NCI-H2107 treated with DMSO at 0.1 percent for 48 hours (cell line): ENCODE measurements around the gene TRIM15.
"Not testable (repeated sequence)": the region's sequence is repeated elsewhere in the genome, so short reads cannot be mapped to it uniquely, and the experiment has no call there.

ENCODE experiments used
- DNase-seq: peaks from one replicate; lab custom pipeline; 2025; ENCODE audit not compliant: unreplicated experiment; lab: John Stamatoyannopoulos, UW

The TRIM15 gene

DNA sequence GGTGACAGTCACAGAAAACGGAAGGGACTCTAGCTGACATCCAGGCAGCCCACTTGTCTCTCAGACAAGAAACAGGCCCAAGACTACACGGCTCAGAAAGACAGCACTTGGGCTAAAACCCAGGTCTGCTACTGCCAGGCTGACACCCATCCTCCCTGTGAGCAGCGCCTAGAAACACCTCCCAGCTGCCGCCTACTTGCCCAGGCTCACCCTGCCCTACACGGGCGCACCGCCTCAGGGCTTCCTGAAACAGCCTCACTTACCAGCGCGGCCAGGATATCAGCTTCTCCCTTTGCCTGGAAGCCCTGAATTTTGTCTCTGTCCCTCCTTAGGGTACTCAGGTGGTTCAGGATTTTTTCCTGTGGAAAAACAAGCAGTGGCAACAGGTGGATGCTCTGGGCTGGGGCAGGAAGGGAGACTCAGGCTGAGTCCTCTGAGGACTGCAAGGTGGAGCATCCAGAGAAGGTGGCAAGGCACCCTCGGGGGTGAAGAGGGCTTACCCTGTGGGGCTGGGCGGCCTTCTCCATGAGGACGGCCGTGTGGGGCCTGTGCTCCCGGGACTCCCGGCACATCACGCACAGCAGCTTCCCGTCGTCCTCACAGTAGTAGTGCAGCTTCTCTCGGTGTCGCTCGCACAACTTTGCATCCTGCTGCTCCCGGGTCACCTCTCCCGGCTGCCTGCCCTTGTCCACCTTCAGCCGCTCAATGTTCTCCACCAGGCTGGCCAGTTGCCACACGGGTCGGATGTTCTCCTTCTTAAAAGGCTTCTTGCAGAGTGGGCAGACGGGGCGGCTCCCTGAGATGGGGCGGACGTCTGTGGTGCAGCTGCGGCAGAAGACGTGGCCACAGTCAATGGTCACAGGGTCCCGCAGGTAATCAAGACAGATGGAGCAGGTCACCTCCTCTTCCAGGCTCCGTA, 35.1 kb downstream of the TRIM15 start:
- no peak for DNase-seq

DNA sequence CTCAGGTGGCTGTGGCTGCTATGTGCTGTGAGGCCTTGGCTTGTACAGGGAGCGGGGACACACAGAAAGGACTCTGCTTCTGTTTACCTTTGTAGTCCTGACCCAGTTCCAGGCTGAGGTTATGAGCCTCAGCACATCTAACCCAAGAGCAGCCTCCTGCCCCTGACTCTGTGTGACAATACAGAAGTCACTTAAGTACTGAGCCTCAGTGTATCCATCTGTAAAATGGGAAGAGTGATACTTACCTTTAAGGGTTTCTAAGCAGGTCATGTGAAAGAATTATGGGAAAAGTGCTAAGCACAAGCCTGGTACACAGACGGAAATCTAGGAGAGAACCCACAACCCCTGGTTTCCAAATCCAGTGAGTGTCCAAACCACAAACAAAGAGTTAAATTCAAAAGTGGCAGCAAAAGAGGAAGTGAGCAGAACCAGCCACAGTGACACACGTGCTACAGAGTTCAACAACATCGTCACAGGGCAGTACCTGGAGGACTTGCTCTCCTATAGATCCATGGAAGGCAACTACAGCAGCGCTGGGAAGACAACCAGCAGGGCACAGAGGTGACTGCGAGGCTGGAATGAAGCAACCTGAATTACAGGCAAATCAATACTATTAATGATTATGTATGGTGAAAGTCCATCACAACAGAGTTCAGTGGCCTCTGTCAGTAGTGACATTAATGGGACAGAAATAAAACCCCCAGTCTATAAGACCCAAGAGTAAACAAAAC, 37.4 kb downstream of the TRIM15 start:
- DNase-seq = no peak

DNA sequence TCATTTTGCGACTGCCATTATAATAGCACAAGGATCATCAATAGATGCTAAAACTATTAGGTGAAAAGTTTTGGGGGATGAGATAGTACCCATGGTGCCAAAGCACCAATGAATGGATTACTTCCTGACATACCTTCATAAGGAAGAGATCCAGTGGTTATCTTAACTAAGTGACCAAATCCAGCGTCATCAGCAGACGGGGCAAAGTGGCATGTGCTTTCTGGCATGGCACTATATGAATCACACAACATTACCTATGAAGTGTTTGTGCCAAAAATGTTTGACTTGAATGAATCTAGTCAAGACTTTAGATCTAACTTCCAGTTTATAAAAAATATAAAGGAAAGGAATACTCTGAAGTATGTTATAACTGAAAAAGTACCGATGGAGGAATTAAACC, 39.0 kb downstream of the TRIM15 start:
- DNase-seq = no peak

DNA sequence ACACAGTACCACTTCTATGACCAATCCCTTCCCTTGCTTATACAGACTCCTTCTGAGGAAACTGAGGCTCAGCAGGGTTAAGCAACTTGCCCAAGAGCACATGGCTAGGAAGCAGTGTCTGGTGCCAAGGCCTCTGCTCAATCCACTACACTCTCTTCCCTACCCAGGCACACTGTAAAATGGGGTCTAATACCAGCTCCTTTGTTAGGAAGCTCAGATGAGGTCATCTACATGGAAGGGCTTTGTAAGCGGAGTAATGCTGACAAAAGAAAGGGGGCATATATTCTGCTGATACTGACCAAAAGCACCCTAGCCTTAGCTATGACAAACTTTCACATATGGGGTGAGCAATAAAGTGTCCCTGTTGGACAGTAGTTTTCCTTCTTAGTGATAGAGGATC, 40.8 kb downstream of the TRIM15 start:
- DNase-seq = no peak

DNA sequence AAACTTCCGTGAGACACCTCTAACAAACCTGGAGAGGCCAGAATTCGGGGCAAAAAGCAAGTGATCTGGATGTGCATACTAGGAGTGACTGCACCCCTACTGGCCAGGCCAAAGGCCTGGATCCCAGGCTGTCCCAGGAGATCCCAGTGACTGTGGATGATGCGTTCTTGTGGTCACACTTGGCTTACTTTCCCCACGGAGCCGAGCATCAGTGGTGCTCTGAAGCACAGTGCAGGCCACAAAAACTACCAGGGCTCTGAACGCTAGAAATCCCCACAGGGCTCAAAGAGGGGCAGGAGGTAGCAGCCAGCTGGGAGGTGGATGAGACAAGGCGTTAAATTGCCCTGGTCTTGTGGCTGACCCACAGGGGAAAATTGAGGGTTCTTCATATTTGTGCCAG, 42.8 kb downstream of the TRIM15 start:
- DNase-seq = no peak

DNA sequence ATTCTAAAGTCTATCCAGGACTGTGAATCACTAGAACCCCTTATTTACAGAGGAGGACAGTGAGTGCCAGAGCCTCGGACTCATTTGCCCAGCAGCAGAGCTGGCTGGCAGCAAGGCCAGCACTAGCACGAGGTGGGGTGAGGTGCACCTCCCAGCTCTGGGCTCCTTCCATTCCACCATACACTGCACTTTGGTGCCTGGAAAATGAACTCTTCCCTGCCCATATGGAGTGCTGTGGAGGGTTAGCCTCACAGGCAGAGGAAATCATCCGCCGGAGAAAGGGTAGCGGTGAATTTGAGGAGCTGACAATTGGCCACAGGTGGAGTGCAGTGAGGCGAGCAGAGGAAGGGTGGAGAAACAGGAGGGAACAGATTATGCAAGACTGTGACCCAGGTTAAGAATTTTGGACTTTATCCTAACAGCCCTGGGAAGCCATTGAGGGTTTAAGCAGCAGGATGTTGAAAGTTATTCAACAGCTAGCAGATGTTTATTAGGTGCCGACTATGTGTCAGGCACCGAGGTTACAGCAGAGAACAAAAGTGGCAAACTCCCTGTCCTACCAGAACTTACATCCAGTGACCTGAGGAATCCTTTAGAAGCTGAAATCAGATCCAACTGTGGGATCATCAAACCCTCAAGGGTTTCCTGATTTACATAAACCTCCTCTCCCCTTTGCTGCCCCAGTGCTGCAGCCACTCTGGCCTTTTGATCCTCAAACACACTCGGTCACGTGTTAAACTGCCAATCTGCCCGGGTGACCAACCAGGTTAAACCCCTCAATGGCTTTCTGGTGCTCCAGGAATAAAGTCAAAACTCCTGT, 43.7 kb downstream of the TRIM15 start:
- no peak for DNase-seq

DNA sequence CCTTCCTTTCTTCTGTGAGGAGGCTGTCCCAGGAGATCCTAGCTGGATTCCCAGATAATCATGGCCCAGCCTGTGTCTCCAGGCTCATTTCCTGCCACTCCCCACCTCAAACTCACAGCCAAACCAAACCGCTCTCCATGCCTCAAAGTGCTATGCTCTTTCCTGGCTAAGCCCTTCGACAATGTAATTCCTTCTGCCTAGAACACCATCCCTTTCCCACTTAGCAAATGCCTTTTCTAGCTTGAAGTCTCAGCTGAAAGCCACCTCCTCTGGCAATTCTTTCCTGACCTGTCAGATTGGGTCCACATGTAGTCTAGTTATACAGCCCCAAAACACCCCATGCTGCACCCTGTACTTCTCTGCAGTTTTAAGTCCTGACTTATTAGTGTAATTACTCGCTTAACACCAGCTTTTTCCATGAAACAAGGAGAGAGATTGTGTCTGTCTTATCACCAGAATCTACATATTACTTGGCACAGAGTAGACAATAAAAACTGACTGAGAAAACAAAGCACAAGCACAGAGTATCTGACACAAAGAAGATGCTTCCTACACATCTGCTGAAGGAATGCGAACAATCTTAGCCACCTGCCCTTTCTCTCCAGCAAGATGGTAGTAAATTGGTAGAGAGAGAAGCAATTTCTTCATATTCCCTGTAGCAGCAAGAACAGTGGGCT, 44.4 kb downstream of the TRIM15 start:
- DNase-seq = no peak

DNA sequence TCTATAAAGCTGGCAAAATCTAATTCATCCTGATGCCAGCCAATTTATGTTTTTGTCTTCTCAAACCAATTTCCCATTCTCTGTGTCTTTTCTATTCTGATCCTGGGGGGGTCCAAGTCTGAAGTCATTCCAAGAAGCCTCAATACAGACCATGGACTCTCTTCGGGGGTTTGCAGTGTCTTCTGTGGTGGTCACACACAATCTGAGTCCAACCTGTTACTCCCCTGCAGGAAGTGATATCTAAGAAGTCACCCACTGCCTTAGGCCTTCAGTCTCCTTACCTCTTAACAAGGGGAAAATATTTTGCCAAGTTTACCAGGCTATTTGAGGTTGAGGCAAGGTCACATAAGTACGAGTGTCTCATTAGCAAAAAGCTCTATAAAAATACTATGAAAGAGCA, 48.0 kb downstream of the TRIM15 start:
- DNase-seq = no peak

DNA sequence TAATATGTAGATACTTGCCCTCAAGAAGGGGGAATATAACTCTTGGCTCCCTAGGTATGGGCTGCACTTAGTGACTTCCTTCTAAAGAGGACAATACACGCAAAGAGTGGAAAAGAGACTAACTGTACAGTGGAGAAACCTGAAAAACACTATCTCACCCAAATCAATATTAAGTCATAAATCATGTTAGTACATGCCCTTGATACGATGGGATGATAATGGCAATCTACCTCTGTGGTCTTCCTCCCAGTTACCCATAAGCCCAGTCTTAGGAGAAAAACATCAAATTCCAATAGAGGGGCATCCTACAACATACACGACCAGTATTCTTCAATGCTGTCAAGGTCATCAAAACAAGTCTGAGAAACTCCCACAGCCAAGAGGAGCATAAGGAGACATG, 48.6 kb downstream of the TRIM15 start:
- DNase-seq = no peak

DNA sequence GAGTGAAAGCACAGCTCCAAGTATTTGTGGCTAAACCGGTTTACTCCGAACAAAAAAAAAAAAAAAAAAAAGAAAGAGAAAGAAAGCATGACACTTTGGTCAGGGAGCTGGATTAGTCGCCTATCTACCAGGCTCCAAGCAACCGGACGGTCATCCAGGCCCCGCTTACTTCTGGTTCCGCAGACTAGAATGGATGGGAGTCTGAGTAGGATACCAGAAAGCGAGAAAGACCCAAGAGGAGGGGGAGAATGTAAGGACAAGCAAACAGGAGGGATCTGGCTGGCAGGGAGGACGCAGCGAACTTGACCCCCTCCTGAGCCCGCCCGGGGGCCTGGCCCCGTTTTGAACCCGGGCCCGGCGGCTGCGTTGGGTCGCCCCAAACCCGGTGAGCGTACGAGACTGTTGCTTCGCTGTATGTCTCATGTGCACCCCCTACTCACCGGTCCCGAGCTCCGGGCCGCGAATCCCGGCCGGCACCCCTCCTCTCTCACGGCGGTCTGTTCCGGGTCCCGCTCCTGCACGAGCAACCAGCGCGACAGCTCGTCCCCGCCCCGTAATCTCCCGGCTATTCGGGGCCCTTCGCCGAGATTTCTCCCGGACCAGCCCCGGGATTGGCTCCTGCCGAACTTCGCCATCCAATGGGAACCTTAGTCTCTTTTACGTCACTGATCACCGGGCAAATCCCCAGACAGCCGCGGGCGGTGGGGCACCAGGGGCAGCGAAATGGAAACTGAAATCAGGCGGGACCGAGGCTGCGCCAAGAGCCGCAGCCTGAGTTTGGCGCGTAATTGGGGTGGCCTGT, 49.7 kb downstream of the TRIM15 start, which contains the start of gene TRIM26:
Gene TRIM26, minus strand, starts transcription at position 542 of the 802 bp plus-strand sequence. CDS start 14,303 bp downstream, outside the sequence.
- peak; percentile 93 for DNase-seq

DNA sequence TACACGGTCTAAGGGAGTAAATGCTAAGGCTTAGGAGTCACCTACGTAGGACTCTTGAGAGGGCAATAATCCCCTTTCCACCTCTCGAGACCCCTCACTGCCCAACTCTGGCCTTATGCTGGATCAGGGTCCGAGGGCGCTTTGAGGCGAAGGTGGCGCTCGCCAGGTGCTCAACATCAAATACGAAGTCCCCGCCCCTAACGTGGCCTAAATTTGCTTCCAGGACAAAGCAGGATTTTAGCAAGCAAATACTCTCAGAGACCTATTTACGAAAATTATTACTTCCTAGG, 50.3 kb downstream of the TRIM15 start:
- DNase-seq = no peak

DNA sequence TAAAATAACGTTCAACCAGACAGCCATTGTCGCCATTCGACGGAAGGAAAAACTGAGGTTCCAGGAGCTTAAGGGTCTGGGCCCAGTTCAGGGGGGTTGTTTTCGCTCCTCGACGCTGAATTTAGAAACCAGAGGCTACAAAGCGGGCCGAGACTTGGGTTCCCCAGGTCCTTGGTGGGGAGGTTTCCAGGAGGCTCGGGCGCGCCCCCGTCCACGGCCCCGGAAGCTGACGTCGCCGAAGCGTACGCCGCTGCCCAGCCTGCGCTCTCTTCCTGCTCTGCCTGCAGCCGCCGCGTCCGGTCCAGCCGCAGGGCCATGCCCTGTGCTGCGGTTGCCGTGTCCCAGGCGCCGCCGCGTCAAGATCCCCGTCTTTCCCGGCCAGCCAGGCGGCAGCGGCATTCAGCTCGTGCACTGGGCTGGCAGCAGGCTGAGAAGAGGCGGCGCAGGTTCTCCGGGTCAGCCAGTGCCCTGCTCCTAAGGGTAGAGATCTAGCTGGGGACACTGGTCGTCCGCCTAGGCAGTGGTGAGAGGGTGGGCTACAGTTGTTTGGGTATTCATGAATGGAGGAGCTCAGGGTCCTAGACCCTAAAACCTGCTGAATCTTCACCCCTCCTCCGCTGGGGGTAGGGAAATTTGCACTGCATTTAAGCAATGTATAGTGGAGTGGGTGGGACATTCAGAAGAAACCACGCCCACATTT, 50.8 kb downstream of the TRIM15 start:
- DNase-seq = peak; percentile 20

DNA sequence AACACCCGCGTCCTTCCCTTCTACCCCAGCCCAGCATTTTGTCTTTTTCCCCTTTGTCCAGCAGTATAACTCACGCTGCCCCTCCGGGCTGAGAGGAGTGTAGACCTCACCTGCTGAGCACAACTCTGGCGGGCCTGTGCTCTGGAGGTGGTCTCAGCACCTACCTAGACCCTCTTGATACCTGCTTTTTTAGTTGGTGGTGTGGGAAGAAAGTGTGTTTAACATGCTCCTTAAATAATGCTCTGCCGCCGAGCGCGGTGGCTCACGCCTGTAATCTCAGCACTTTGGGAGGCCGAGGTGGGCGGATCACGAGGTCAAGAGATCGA, 51.3 kb downstream of the TRIM15 start:
- no peak for DNase-seq

DNA sequence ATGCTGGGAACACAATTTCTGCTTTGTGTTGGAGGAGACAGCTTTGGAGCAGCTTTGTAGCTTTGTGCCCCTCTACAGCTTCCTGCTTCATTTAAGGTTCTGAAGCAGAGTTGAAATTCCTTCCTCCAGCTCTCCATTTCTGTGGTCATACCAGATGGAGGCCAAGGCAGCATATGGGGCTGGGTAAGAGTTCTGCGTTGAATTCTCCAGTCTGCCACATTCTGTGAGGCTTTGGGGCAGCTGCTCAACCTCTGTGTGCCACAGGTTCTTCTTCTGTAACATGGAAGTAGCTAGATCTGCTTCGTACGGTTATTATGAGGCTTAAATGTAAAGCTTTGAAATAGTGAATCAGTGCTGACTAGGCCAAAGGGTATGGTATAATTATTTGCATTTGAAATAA, 52.8 kb downstream of the TRIM15 start:
- no peak for DNase-seq

DNA sequence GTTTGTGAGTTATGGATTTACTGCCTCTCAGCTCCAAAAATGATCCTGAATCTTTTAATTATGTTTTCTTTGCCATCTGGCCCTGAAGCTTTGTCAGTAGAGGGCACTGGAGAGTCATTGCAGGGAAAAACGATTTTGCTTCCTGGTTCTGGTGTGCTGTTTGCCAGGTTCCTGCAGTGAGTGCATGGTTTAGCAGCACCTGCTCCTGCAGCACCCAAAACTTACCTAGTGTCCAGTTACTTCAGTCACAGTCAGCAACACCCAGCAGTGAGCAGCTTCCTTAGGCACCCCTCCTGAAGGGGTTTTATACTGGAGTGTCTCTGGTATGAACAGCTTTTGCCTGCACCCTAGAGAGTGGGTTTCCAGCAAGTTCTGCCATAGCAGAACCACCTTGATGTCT, 55.9 kb downstream of the TRIM15 start:
- DNase-seq = peak; percentile 70

DNA sequence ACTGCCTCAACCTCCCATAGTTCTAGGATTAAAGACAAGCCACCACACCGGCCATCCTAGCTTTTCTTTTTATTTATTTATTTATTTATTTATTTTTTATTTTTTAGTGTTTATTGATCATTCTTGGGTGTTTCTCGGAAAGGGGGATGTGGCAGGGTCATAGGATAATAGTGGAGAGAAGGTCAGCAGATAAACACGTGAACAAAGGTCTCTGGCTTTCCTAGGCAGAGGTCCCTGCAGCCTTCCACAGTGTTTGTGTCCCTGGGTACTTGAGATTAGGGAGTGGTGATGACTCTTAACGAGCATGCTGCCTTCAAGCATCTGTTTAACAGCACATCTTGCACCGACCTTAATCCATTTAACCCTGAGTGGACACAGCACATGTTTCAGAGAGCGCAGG, 58.0 kb downstream of the TRIM15 start:
- DNase-seq = not testable (repeated sequence)

DNA sequence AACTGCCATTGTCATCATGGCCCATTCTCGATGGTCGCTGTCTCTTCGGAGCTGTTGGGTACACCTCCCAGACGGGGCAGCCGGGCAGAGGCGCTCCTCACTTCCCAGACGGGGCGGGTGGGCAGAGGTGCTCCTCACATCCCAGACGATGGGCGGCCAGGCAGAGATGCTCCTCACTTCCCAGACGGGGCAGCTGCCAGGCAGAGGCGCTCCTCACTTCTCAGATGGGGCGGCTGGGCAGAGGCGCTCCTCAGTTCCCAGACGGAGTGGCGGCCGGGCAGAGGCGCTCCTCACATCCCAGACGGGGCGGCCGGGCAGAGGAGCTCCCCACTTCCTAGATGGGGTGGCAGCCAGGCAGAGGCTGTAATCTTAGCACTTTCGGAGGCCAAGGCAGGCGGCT, 58.6 kb downstream of the TRIM15 start:
- not testable (repeated sequence) for DNase-seq
